B cell (primary cell): ENCODE measurements around the gene ATP2B3. TPM values are rescaled to one million over a fixed set of nuclear protein-coding genes. Genes with fewer than 3 reads are reported as not detected.

Experiments
- ATAC-seq: fragments of 200-7000 bp; cut with Tn5 transposase; one replicate; pipeline ENCODE4 v1.10.0; 2021; ENCODE audit warnings: low read depth, mild to moderate bottlenecking, moderate number of reproducible peaks, moderate library complexity
- CTCF ChIA-PET: fragments of 350-600 bp; sonication (Branson Sonifier 250); formaldehyde crosslinking; loops from one replicate; lab custom pipeline; 2021; ENCODE audit warnings: antibody characterized with exemption, inconsistent platforms; lab: Charles Lee
- POLR2A ChIA-PET: fragments of 350-600 bp; sonication (Branson Sonifier 250); formaldehyde crosslinking; loops from one replicate; lab custom pipeline; 2021; ENCODE audit warnings: antibody characterized with exemption; lab: Charles Lee
- DNase-seq: peaks from one replicate; pipeline ENCODE4 v3.0.0; 2013
- H2AFZ ChIP-seq: 2 replicates; pipeline ENCODE4 v1.6.1; 2012; ENCODE audit warnings: mild to moderate bottlenecking, low read depth, low read length; ENCODE audit not compliant: insufficient read depth, poor library complexity, severe bottlenecking
- H3K27ac ChIP-seq, 2 donors: 1 replicate in 1 of 2; 2 replicates in 1 of 2; pipeline ENCODE4 v1.5.1; 2012 to 2013; ENCODE audit warnings: low read length in 2 of 2, mild to moderate bottlenecking in 2 of 2, moderate library complexity in 1 of 2
- H3K27me3 ChIP-seq, 4 experiments: fragments of 200-600 bp in 1 of 4; sonication (generic) in 1 of 4; replicated peaks in 1 of 4; 1 replicate in 2 of 4; 2 replicates in 2 of 4; pipeline versions ENCODE4 v1.6.1 to v1.7.0; 2013 to 2016; ENCODE audit warnings: low read length in 3 of 4, mild to moderate bottlenecking in 2 of 4, mixed read lengths in 1 of 4, moderate library complexity in 1 of 4; ENCODE audit not compliant: insufficient read depth in 4 of 4, control insufficient read depth in 3 of 4; ENCODE audit errors: control extremely low read depth in 1 of 4
- H3K36me3 ChIP-seq, 2 experiments: replicated peaks in 1 of 2; 1 replicate in 1 of 2; 2 replicates in 1 of 2; pipeline versions ENCODE4 v1.6.1 to v1.7.1; 2013; ENCODE audit warnings: low read length in 1 of 2; ENCODE audit not compliant: insufficient read depth in 2 of 2, control insufficient read depth in 1 of 2; ENCODE audit errors: control extremely low read depth in 1 of 2, extremely low read depth in 1 of 2
- H3K4me1 ChIP-seq, 2 donors: fragments of 200-600 bp in 1 of 2; sonication (generic) in 1 of 2; 1 replicate in 1 of 2; 2 replicates in 1 of 2; pipeline versions ENCODE4 v1.5.1 to v1.6.1; 2013 to 2017; ENCODE audit warnings: low read length in 2 of 2; ENCODE audit not compliant: control insufficient read depth in 2 of 2, insufficient read depth in 2 of 2
- H3K4me2 ChIP-seq: replicated peaks from 2 replicates; pipeline ENCODE3; 2012; ENCODE audit warnings: mild to moderate bottlenecking, low read depth, low read length; ENCODE audit not compliant: poor library complexity, severe bottlenecking
- H3K4me3 ChIP-seq, 5 experiments: fragments of 200-600 bp in 1 of 5; sonication (generic) in 1 of 5; 1 replicate in 3 of 5; 2 replicates in 2 of 5; pipeline versions ENCODE4 v1.5.1 to v1.7.0; 2011 to 2016; ENCODE audit warnings: low read length in 4 of 5, mild to moderate bottlenecking in 4 of 5, low read depth in 2 of 5, control low read depth in 1 of 5, moderate library complexity in 1 of 5; ENCODE audit not compliant: insufficient read depth in 1 of 5; ENCODE audit errors: control extremely low read depth in 1 of 5, extremely low read depth in 1 of 5
- H3K79me2 ChIP-seq: fragments of 200-600 bp; sonication (generic); one replicate; pipeline ENCODE4 v1.6.0; 2016; ENCODE audit warnings: low read length; ENCODE audit not compliant: control insufficient read depth, insufficient read depth
- H3K9ac ChIP-seq: fragments of 200-600 bp; sonication (generic); 2 replicates; pipeline ENCODE4 v1.6.1; 2017; ENCODE audit warnings: mild to moderate bottlenecking, low read length, moderate library complexity
- H3K9me3 ChIP-seq, 3 donors: one replicate each; pipeline versions ENCODE4 v1.6.1 to v1.7.1; 2013; ENCODE audit warnings: low read length in 2 of 3; ENCODE audit not compliant: control insufficient read depth in 2 of 3, insufficient read depth in 1 of 3; ENCODE audit errors: control extremely low read depth in 1 of 3
- H4K20me1 ChIP-seq: 2 replicates; pipeline ENCODE4 v1.6.0; 2012; ENCODE audit warnings: mild to moderate bottlenecking, low read length; ENCODE audit not compliant: insufficient read depth, control insufficient read depth, poor library complexity, severe bottlenecking
- H3K27ac Mint-ChIP-seq: one replicate; pipeline ENCODE4 v1.8.0; 2021; ENCODE audit warnings: mixed read lengths
- H3K27me3 Mint-ChIP-seq: one replicate; pipeline ENCODE4 v1.8.0; 2021; ENCODE audit warnings: mixed read lengths
- H3K4me1 Mint-ChIP-seq: one replicate; pipeline ENCODE4 v1.8.0; 2021; ENCODE audit warnings: mixed read lengths
- H3K4me3 Mint-ChIP-seq: one replicate; pipeline ENCODE4 v1.8.0; 2021; ENCODE audit warnings: mixed read lengths
- H3K9me3 Mint-ChIP-seq: one replicate; pipeline ENCODE4 v1.8.0; 2022; ENCODE audit warnings: mixed read lengths; ENCODE audit not compliant: insufficient read depth
- EZH2 ChIP-seq: IDR thresholded peaks from 2 replicates; pipeline ENCODE4 v1.6.1; 2012; ENCODE audit warnings: borderline replicate concordance, low read depth, mild to moderate bottlenecking, moderate library complexity, low read length; ENCODE audit not compliant: insufficient read depth, poor library complexity, severe bottlenecking
- WGBS: methylation state at CpG from one replicate; pipeline ENCODE4 v1.1.5; 2013; ENCODE audit warnings: missing lambda C conversion rate; ENCODE audit not compliant: insufficient coverage; 5-methylcytosine and 5-hydroxymethylcytosine counted together
- intact Hi-C: fragments of 100-400 bp; cut with micrococcal nuclease; formaldehyde crosslinking; loops from one replicate; pipeline ENCODE4 v1.10.0; 2022
- polyA plus RNA-seq: library from polyadenylated mRNA; depleted of rRNA; stranded (reverse); fragments of >200 nt; gene quantifications from 2 replicates; pipeline ENCODE4 v1.2.3, GENCODE V29; 2012
- total RNA-seq, 2 donors: library from RNA; stranded (reverse); fragments of 120-200 nt in 1 of 2; gene quantifications; 1 replicate in 1 of 2; 2 replicates in 1 of 2; pipeline versions ENCODE4 v1.2.3 to v1.2.4, GENCODE V29; 2013 to 2022
- TF ChIP-seq, protein P1 (sequence below): fragments of 200-600 bp; IDR thresholded peaks from one replicate; pipeline ENCODE4 v1.8.0; 2022; ENCODE audit warnings: antibody characterized with exemption, mild to moderate bottlenecking

Gene ATP2B3
- total and polyA plus RNA-seq, 2 donors (not counting 1 experiment from before 2014, with no cell fraction given): not detected

DNA sequence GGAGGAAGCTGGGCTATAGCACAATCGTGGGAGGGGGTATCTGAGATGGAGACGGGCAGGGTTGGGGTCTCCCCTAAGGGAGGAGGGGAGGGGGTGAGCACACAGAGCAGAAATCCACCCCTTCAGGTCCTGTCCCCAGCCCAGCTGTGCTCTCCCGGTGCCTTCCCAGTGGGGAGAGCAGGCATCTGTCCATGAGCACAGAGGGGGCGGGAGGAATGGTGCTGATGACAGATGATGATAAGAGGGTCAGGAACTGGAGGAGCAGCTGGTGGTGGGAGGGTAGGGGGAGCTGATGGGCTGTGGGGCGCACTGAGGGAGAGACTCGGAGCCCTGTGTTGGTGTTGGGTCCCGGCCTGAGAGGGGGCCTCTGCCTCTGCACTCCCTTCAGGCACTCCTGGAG, 8.6 kb downstream of the ATP2B3 start:
- H3K9me3 ChIP-seq: no peaks in the 10 kb centered on the region
- 85% methylated on average over 4 of the region's 7 CpGs for WGBS
- H3K4me3 ChIP-seq: no peak overlapping the region
- TF ChIP-seq, protein P1, sequence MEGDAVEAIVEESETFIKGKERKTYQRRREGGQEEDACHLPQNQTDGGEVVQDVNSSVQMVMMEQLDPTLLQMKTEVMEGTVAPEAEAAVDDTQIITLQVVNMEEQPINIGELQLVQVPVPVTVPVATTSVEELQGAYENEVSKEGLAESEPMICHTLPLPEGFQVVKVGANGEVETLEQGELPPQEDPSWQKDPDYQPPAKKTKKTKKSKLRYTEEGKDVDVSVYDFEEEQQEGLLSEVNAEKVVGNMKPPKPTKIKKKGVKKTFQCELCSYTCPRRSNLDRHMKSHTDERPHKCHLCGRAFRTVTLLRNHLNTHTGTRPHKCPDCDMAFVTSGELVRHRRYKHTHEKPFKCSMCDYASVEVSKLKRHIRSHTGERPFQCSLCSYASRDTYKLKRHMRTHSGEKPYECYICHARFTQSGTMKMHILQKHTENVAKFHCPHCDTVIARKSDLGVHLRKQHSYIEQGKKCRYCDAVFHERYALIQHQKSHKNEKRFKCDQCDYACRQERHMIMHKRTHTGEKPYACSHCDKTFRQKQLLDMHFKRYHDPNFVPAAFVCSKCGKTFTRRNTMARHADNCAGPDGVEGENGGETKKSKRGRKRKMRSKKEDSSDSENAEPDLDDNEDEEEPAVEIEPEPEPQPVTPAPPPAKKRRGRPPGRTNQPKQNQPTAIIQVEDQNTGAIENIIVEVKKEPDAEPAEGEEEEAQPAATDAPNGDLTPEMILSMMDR: no peak
- no peak for TF ChIP-seq EZH2
- H4K20me1 ChIP-seq: no peaks in the 10 kb centered on the region
- DNase-seq (no peak), ATAC-seq (no peak)
- no peak overlapping the region for H3K27ac ChIP-seq
- no peak overlapping the region for H3K9ac ChIP-seq
- intact Hi-C loops: no loop called here
- ChIA-PET POLR2A (no interaction called here), CTCF (no interaction called here)
- Mint-ChIP-seq H3K9me3 (no peaks in the 10 kb centered on the region), H3K4me1 (no peaks in the 10 kb centered on the region), H3K27ac (no peak overlapping the region), H3K4me3 (no peak overlapping the region), H3K27me3 (peaks cover 10% of the 10 kb centered on the region)
- no peak overlapping the region for H3K4me2 ChIP-seq
- H2AFZ ChIP-seq: no peak overlapping the region
- H3K36me3 ChIP-seq: no peaks in the 10 kb centered on the region
- H3K27me3 ChIP-seq: peaks cover 0 to 5% (median 0%) of the 10 kb centered on the region in 4 experiments
- no peaks in the 10 kb centered on the region for H3K79me2 ChIP-seq
- no peaks in the 10 kb centered on the region for H3K4me1 ChIP-seq

DNA sequence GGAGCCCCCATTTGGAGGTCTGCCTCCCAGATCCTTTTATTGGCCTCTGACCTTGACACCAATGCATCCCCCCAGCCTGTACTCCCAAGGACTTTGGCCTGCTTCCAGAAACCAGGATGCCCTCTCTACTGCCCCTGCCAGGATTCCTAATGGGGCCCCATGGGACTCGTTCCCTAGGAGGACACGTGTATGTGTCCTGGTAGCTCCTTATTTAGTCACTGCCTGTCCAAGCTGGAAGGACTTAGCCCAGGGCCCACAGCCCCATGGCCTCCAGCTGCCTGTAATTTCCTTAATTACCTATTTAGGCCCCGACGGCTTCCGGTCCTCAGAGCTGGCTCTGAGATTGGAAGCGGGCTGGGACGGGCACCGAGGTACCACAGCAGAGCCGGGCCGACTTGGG, 9.4 kb downstream of the ATP2B3 start:
- intact Hi-C loops: no loop called here
- TF ChIP-seq EZH2: no peak
- TF ChIP-seq, protein P1: no peak
- POLR2A ChIA-PET: no interaction called here
- H3K4me3 Mint-ChIP-seq: no peak overlapping the region
- Histone ChIP-seq H3K27me3 (peaks cover 0 to 3% (median 0%) of the 10 kb centered on the region in 4 experiments), H3K27ac (no peak overlapping the region), H3K4me3 (no peak overlapping the region), H3K4me2 (no peak overlapping the region), H3K79me2 (no peaks in the 10 kb centered on the region), H3K4me1 (no peaks in the 10 kb centered on the region), H2AFZ (no peak overlapping the region), H3K9ac (no peak overlapping the region), H4K20me1 (no peaks in the 10 kb centered on the region), H3K9me3 (no peaks in the 10 kb centered on the region), H3K36me3 (no peaks in the 10 kb centered on the region)
- DNase-seq (no peak), ATAC-seq (no peak)
- peaks cover 7% of the 10 kb centered on the region for H3K27me3 Mint-ChIP-seq
- CTCF ChIA-PET: interaction anchor here (0.9 kb wide), 1 partner anchor 13 kb away, joined by 3 read pairs; no protein-coding TSS in a partner anchor
- H3K9me3 Mint-ChIP-seq: no peaks in the 10 kb centered on the region
- 56% methylated on average over 9 of the region's 10 CpGs for WGBS
- no peak overlapping the region for H3K27ac Mint-ChIP-seq
- H3K4me1 Mint-ChIP-seq: no peaks in the 10 kb centered on the region
